Heart left ventricle (tissue), 13 donors: Measurements from ENCODE around the gene COPS2.

Experiments
- CTCF ChIP-seq, 12 donors: fragments of 200-600 bp; sonication (generic) in 4 of 12; IDR thresholded peaks; one replicate each; pipeline versions ENCODE4 v1.5.0 to v1.8.0; 2018 to 2022; ENCODE audit warnings: antibody characterized with exemption in 12 of 12, mild to moderate bottlenecking in 5 of 12
- POLR2A ChIP-seq, 2 donors: fragments of 450-650 bp; IDR thresholded peaks; one replicate each; pipeline ENCODE4 v1.6.1; 2017; ENCODE audit warnings: antibody characterized with exemption in 2 of 2, mild to moderate bottlenecking in 2 of 2, moderate library complexity in 2 of 2
- donor health status: ischemic (EF 13 %, LVEDD 7.1; RV severe dilation, severe dysfunction).
- donor health status: DM: no; HTN: yes; CAD: no.
- donor health status: DM: no; HTN: no; CAD: no.
- donor health status: ischemic (EF 25% LVEDD 6.9; RV normal size, moderate dysfunction).
- donor health status: ischemic (EF 25% LVEDD 5.7; RV mildly dilated, moderate dysfunction).
- donor health status: ischemic (EF 35%, LVEDD 5.7; RV mildly dilated, moderate dysfunction).
- donor health status: nonischemic (EF 11% LVEDD 7.7; RV severe dilation, severe dysfunction).
- donor health status: DM: yes; HTN: yes; CAD: no.
- donor health status: PGD.
- donor health status: ischemic (EF 29% LVEDD 5.4; RV normal size, mild dysfunction).
- donor health status: nonischemic (EF 23%, LVEDD 6.1; RV moderate dilation, normal function).

- TF ChIP-seq CTCF (IDR thresholded peaks at IDR 0.05), result no peak
- no peak for TF ChIP-seq POLR2A (IDR thresholded peaks at IDR 0.05)
Observed at GRCh38 chr15:49171790-49172189, 16.4 kb upstream of the COPS2 start.
